A549 (cell line): Measurements from ENCODE around the gene TP53BP1.

Experiments
- NFE2L2 ChIP-seq: fragments of 150-350 bp; conservative IDR thresholded peaks from 2 replicates; pipeline ENCODE4 v1.6.1; 2014; ENCODE audit warnings: low read length
- TF ChIP-seq, protein P1 (sequence below): fragments of >200 bp; sonication (Bioruptor Twin); formaldehyde crosslinking; IDR thresholded peaks from 3 replicates; pipeline ENCODE4 v1.5.1; 2016
- TF ChIP-seq, protein P2 (sequence below): IDR thresholded peaks from 2 replicates; pipeline ENCODE4 v1.6.1; 2012

DNA sequence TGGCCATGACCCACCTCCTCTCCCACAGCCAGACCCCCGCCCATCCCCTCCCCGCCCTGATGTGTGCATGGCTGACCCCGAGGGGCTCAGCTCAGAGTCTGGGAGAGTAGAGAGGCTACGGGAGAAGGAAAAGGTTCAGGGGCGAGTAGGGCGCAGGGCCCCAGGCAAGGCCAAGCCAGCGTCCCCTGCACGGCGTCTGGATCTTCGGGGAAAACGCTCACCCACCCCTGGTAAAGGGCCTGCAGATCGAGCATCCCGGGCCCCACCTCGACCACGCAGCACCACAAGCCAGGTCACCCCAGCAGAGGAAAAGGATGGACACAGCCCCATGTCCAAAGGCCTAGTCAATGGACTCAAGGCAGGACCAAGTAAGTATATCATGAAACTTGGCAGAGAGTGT, 36.2 kb upstream of the TP53BP1 start:
- TF ChIP-seq, protein P1, sequence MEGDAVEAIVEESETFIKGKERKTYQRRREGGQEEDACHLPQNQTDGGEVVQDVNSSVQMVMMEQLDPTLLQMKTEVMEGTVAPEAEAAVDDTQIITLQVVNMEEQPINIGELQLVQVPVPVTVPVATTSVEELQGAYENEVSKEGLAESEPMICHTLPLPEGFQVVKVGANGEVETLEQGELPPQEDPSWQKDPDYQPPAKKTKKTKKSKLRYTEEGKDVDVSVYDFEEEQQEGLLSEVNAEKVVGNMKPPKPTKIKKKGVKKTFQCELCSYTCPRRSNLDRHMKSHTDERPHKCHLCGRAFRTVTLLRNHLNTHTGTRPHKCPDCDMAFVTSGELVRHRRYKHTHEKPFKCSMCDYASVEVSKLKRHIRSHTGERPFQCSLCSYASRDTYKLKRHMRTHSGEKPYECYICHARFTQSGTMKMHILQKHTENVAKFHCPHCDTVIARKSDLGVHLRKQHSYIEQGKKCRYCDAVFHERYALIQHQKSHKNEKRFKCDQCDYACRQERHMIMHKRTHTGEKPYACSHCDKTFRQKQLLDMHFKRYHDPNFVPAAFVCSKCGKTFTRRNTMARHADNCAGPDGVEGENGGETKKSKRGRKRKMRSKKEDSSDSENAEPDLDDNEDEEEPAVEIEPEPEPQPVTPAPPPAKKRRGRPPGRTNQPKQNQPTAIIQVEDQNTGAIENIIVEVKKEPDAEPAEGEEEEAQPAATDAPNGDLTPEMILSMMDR, result no peak
- no peak for TF ChIP-seq NFE2L2
- TF ChIP-seq, protein P2, sequence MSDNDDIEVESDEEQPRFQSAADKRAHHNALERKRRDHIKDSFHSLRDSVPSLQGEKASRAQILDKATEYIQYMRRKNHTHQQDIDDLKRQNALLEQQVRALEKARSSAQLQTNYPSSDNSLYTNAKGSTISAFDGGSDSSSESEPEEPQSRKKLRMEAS, result no peak
